ENCODE results near the gene RNF138. TPM values are rescaled to one million over a fixed set of nuclear protein-coding genes. Genes with fewer than 3 reads are reported as not detected.

RNF138 gene
- total and polyA plus RNA-seq, 2 of the 8 experiments (the other 6 are each of a cell fraction or from before 2014, with no cell fraction given): 29.2 to 109 TPM

DNA sequence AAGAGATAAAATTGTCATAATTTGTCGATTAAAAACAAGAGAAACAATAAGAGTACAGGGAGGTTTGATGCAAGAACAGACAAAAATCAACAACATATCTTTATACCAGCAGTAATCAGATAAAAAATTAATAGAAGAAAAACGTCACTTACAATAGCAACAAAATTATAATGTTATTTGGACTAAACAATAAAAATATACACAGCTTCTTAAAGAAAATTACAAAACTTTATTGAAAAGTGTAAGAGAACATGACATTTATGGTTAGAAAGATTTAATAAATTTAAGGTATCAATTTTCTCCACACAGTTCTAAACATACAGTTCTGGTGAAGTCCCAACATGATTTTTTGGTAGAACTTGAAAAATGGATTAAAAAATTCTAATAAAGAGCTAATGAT, 12.8 kb downstream of the RNF138 start (continued):
- TF ChIP-seq, protein P1, sequence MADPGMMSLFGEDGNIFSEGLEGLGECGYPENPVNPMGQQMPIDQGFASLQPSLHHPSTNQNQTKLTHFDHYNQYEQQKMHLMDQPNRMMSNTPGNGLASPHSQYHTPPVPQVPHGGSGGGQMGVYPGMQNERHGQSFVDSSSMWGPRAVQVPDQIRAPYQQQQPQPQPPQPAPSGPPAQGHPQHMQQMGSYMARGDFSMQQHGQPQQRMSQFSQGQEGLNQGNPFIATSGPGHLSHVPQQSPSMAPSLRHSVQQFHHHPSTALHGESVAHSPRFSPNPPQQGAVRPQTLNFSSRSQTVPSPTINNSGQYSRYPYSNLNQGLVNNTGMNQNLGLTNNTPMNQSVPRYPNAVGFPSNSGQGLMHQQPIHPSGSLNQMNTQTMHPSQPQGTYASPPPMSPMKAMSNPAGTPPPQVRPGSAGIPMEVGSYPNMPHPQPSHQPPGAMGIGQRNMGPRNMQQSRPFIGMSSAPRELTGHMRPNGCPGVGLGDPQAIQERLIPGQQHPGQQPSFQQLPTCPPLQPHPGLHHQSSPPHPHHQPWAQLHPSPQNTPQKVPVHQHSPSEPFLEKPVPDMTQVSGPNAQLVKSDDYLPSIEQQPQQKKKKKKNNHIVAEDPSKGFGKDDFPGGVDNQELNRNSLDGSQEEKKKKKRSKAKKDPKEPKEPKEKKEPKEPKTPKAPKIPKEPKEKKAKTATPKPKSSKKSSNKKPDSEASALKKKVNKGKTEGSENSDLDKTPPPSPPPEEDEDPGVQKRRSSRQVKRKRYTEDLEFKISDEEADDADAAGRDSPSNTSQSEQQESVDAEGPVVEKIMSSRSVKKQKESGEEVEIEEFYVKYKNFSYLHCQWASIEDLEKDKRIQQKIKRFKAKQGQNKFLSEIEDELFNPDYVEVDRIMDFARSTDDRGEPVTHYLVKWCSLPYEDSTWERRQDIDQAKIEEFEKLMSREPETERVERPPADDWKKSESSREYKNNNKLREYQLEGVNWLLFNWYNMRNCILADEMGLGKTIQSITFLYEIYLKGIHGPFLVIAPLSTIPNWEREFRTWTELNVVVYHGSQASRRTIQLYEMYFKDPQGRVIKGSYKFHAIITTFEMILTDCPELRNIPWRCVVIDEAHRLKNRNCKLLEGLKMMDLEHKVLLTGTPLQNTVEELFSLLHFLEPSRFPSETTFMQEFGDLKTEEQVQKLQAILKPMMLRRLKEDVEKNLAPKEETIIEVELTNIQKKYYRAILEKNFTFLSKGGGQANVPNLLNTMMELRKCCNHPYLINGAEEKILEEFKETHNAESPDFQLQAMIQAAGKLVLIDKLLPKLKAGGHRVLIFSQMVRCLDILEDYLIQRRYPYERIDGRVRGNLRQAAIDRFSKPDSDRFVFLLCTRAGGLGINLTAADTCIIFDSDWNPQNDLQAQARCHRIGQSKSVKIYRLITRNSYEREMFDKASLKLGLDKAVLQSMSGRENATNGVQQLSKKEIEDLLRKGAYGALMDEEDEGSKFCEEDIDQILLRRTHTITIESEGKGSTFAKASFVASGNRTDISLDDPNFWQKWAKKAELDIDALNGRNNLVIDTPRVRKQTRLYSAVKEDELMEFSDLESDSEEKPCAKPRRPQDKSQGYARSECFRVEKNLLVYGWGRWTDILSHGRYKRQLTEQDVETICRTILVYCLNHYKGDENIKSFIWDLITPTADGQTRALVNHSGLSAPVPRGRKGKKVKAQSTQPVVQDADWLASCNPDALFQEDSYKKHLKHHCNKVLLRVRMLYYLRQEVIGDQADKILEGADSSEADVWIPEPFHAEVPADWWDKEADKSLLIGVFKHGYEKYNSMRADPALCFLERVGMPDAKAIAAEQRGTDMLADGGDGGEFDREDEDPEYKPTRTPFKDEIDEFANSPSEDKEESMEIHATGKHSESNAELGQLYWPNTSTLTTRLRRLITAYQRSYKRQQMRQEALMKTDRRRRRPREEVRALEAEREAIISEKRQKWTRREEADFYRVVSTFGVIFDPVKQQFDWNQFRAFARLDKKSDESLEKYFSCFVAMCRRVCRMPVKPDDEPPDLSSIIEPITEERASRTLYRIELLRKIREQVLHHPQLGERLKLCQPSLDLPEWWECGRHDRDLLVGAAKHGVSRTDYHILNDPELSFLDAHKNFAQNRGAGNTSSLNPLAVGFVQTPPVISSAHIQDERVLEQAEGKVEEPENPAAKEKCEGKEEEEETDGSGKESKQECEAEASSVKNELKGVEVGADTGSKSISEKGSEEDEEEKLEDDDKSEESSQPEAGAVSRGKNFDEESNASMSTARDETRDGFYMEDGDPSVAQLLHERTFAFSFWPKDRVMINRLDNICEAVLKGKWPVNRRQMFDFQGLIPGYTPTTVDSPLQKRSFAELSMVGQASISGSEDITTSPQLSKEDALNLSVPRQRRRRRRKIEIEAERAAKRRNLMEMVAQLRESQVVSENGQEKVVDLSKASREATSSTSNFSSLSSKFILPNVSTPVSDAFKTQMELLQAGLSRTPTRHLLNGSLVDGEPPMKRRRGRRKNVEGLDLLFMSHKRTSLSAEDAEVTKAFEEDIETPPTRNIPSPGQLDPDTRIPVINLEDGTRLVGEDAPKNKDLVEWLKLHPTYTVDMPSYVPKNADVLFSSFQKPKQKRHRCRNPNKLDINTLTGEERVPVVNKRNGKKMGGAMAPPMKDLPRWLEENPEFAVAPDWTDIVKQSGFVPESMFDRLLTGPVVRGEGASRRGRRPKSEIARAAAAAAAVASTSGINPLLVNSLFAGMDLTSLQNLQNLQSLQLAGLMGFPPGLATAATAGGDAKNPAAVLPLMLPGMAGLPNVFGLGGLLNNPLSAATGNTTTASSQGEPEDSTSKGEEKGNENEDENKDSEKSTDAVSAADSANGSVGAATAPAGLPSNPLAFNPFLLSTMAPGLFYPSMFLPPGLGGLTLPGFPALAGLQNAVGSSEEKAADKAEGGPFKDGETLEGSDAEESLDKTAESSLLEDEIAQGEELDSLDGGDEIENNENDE (IDR thresholded peaks at IDR 0.05; ENCODE audit: insufficient replicate concordance, low read length): no peak
- TF ChIP-seq EZH2 (IDR thresholded peaks at IDR 0.05; ENCODE audit: low read depth, low read length, severe bottlenecking): no peak
- no peak for TF ChIP-seq EGR1 (IDR thresholded peaks at IDR 0.05; ENCODE audit: borderline replicate concordance, low read depth, low read length)
